ENCODE measurements around the gene ZBTB4. TPM values are rescaled to one million over a fixed set of nuclear protein-coding genes. Genes with fewer than 3 reads are reported as not detected.
A peak's percentile ranks its signal among the peaks of the same experiment; 100 is the strongest.

The ZBTB4 gene
- total and polyA plus RNA-seq, 4 donors, result 20.0 to 81.9 (median 51.5) TPM

DNA sequence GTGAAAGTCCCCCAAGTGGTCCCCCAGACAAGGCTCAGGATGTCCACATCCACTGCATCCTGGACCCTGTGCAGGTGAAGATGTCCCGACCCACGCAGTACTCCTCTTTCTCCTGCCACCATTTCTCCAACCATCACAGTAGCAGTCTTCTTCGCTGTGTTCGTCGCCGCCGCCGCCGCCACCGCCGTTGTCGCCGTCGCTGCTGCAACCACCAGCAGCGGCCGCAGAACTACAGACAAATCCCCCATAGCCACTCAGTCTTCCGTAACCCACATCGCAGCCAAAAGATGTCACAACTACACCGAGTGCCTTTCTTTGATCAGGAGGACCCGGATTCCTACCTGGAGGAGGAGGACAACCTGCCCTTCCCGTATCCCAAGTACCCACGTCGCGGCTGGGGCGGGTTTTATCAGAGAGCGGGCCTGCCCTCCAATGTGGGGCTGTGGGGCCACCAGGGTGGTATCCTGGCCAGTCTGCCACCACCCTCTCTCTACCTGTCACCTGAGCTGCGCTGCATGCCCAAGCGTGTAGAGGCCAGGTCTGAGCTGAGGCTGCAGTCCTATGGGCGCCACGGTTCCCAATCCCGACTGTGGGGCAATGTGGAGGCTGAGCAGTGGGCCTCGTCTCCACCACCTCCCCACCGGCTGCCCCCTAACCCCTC, 53.1 kb downstream of the ZBTB4 start:
- Histone ChIP-seq H3K9me3 (ENCODE audit: control insufficient read depth, low read length) (no peaks in the 10 kb centered on the region), H3K4me1 (ENCODE audit: control insufficient read depth in 1 of 2, insufficient read depth in 2 of 2, low read length in 2 of 2) (no peaks in the 10 kb centered on the region), H3K27ac (ENCODE audit: low read depth in 1 of 2, low read length in 2 of 2) (no peak overlapping the region), H3K4me3 (ENCODE audit: low read length in 2 of 2) (no peak overlapping the region), H3K27me3 (ENCODE audit: control insufficient read depth in 1 of 2, insufficient read depth in 2 of 2, low read length in 1 of 2) (no peaks in the 10 kb centered on the region), H3K36me3 (ENCODE audit: control insufficient read depth in 1 of 2, insufficient read depth in 2 of 2, low read length in 1 of 2) (no peaks in the 10 kb centered on the region)
- ATAC-seq (ENCODE audit: low FRiP score) (no peak), DNase-seq (peak in 1 of 2 donors; percentile 42)
- 94 to 95% methylated on average over 33 of the region's 33 CpGs for whole genome bisulfite sequencing, 2 donors
- intact Hi-C loops (cut with DNase I), result no loop called here

- H3K27ac ChIP-seq (ENCODE audit: low read depth in 1 of 2, low read length in 2 of 2), result no peak overlapping the region
- ATAC-seq (ENCODE audit: low FRiP score) (no peak), DNase-seq (no peak)
- H3K9me3 ChIP-seq (ENCODE audit: control insufficient read depth, low read length), result no peaks in the 10 kb centered on the region
- intact Hi-C loops (cut with DNase I), result no loop called here
- 82 to 92% methylated on average over 8 of the region's 8 CpGs for WGBS, 2 donors
- no peaks in the 10 kb centered on the region for H3K4me1 ChIP-seq (ENCODE audit: control insufficient read depth in 1 of 2, insufficient read depth in 2 of 2, low read length in 2 of 2)
- no peaks in the 10 kb centered on the region for H3K36me3 ChIP-seq (ENCODE audit: control insufficient read depth in 1 of 2, insufficient read depth in 2 of 2, low read length in 1 of 2)
- H3K4me3 ChIP-seq (ENCODE audit: low read length in 2 of 2), result no peak overlapping the region
- no peaks in the 10 kb centered on the region for H3K27me3 ChIP-seq (ENCODE audit: control insufficient read depth in 1 of 2, insufficient read depth in 2 of 2, low read length in 1 of 2)
These were observed 53.7 kb downstream of the ZBTB4 start for GRCh38 chr17:7425756-7426155.

- DNase-seq (no peak), ATAC-seq (ENCODE audit: low FRiP score) (no peak)
- intact Hi-C loops (cut with DNase I), result no loop called here
- Histone ChIP-seq H3K4me1 (ENCODE audit: control insufficient read depth in 1 of 2, insufficient read depth in 2 of 2, low read length in 2 of 2) (no peaks in the 10 kb centered on the region), H3K36me3 (ENCODE audit: control insufficient read depth in 1 of 2, insufficient read depth in 2 of 2, low read length in 1 of 2) (no peaks in the 10 kb centered on the region), H3K9me3 (ENCODE audit: control insufficient read depth, low read length) (no peaks in the 10 kb centered on the region), H3K27ac (ENCODE audit: low read depth in 1 of 2, low read length in 2 of 2) (no peak within 1 kb of the TSS), H3K27me3 (ENCODE audit: control insufficient read depth in 1 of 2, insufficient read depth in 2 of 2, low read length in 1 of 2) (no peaks in the 10 kb centered on the region), H3K4me3 (ENCODE audit: low read length in 2 of 2) (no peak within 1 kb of the TSS)
- WGBS, 2 donors, result 80 to 84% methylated on average over 7 of the region's 7 CpGs
These were observed 54.1 kb downstream of the ZBTB4 start, which contains the start of gene SPEM2 for GRCh38 chr17:7425316-7425715. Gene SPEM2 (plus strand): TSS chr17:7425616. CDS start chr17:7425689, 73 bp downstream.

DNA sequence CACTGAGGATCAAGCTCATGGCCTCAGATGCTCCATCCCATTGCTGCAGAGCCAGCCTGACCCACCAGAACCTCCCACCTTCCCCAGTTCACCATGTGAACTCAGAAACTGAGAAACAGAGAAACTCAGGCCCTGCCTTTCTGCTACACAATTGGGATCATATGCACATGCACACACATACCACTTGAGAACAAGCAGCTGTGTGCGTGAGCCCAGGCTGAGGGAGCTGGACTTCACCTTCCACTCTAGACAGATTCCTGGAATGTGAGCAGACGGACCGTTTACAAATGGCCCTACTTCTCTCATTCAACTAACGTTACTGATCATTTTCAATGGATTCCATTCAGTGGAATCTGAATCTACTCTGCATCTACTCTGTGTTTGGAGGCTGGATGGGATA, 55.8 kb downstream of the ZBTB4 start:
- Histone ChIP-seq H3K27me3 (ENCODE audit: control insufficient read depth in 1 of 2, insufficient read depth in 2 of 2, low read length in 1 of 2) (no peaks in the 10 kb centered on the region), H3K36me3 (ENCODE audit: control insufficient read depth in 1 of 2, insufficient read depth in 2 of 2, low read length in 1 of 2) (no peaks in the 10 kb centered on the region), H3K9me3 (ENCODE audit: control insufficient read depth, low read length) (no peaks in the 10 kb centered on the region), H3K4me3 (ENCODE audit: low read length in 2 of 2) (no peak overlapping the region), H3K4me1 (ENCODE audit: control insufficient read depth in 1 of 2, insufficient read depth in 2 of 2, low read length in 2 of 2) (no peaks in the 10 kb centered on the region), H3K27ac (ENCODE audit: low read depth in 1 of 2, low read length in 2 of 2) (no peak overlapping the region)
- 53 to 54% methylated on average over 4 of the region's 4 CpGs for WGBS, 2 donors
- intact Hi-C loops (cut with DNase I), result no loop called here
- ATAC-seq (ENCODE audit: low FRiP score) (no peak), DNase-seq (no peak)

GRCh38 chr17:7421186-7421585, 58.2 kb downstream of the ZBTB4 start:
- H3K9me3 ChIP-seq (ENCODE audit: control insufficient read depth, low read length), result no peaks in the 10 kb centered on the region
- ATAC-seq (ENCODE audit: low FRiP score) (no peak), DNase-seq (no peak)
- no peaks in the 10 kb centered on the region for H3K27me3 ChIP-seq (ENCODE audit: control insufficient read depth in 1 of 2, insufficient read depth in 2 of 2, low read length in 1 of 2)
- no peak overlapping the region for H3K4me3 ChIP-seq (ENCODE audit: low read length in 2 of 2)
- intact Hi-C loops (cut with DNase I), result no loop called here
- no peak overlapping the region for H3K27ac ChIP-seq (ENCODE audit: low read depth in 1 of 2, low read length in 2 of 2)
- 94% methylated on average over 16 of the region's 16 CpGs for WGBS, 2 donors
- no peaks in the 10 kb centered on the region for H3K36me3 ChIP-seq (ENCODE audit: control insufficient read depth in 1 of 2, insufficient read depth in 2 of 2, low read length in 1 of 2)
- H3K4me1 ChIP-seq (ENCODE audit: control insufficient read depth in 1 of 2, insufficient read depth in 2 of 2, low read length in 2 of 2), result no peaks in the 10 kb centered on the region

- 78% methylated on average over 17 of the region's 17 CpGs for WGBS, 2 donors
- no peak for ATAC-seq (ENCODE audit: low FRiP score)
- intact Hi-C loops (cut with DNase I), result no loop called here
These were observed 59.4 kb downstream of the ZBTB4 start, which contains the start of gene SPEM1 for GRCh38 chr17:7419819-7420610. Gene SPEM1 (plus strand): TSS chr17:7420324. CDS start chr17:7420385, 61 bp downstream.

DNA sequence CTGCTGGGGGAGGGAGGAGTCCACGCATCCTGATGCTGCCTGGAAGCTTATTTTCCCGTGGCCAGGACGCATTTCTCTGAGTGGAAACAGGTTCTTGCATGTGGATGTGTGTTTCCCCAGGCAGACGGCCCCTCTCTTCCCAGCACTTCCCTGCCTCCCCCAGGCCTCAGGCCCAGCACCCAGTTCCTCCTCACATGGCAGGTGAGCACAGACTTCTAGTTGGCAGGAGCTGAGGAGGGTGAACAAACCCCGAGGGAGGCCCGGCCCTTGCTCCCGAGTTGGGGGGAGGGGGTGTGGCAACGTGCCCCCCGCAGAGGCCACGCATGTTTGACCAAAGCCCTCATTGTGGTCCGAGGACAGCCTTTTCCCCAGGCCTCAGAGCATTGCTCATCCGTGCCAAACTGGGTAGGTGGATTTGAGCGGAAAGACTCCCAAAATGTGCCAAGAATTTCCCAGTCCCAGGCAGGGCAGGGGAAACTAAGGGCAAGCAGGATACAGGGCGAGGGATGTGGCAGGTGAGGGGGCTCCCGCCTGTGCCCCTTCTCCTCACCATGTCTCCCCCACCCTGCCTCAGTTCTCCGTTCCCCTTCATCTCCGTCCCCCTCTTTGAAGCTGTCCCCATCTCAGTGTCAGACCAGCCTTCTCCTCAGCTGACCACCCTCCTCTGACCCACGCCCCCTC, 60.8 kb downstream of the ZBTB4 start:
- Histone ChIP-seq H3K27ac (ENCODE audit: low read depth in 1 of 2, low read length in 2 of 2) (no peak overlapping the region), H3K4me1 (ENCODE audit: control insufficient read depth in 1 of 2, insufficient read depth in 2 of 2, low read length in 2 of 2) (no peaks in the 10 kb centered on the region), H3K4me3 (ENCODE audit: low read length in 2 of 2) (no peak overlapping the region), H3K36me3 (ENCODE audit: control insufficient read depth in 1 of 2, insufficient read depth in 2 of 2, low read length in 1 of 2) (no peaks in the 10 kb centered on the region), H3K9me3 (ENCODE audit: control insufficient read depth, low read length) (no peaks in the 10 kb centered on the region), H3K27me3 (ENCODE audit: control insufficient read depth in 1 of 2, insufficient read depth in 2 of 2, low read length in 1 of 2) (no peaks in the 10 kb centered on the region)
- intact Hi-C loops (cut with DNase I), result no loop called here
- 71 to 74% methylated on average over 18 of the region's 18 CpGs for WGBS, 2 donors
- ATAC-seq (ENCODE audit: low FRiP score) (no peak), DNase-seq (no peak)

More at GRCh38 chr17:7419819-7420610, 59.4 kb downstream of the ZBTB4 start, which contains the start of gene SPEM1:
- Histone ChIP-seq H3K4me3 (ENCODE audit: low read length in 2 of 2) (no peak within 1 kb of the TSS), H3K9me3 (ENCODE audit: control insufficient read depth, low read length) (no peaks in the 10 kb centered on the region), H3K27me3 (ENCODE audit: control insufficient read depth in 1 of 2, insufficient read depth in 2 of 2, low read length in 1 of 2) (no peaks in the 10 kb centered on the region), H3K27ac (ENCODE audit: low read depth in 1 of 2, low read length in 2 of 2) (no peak within 1 kb of the TSS), H3K36me3 (ENCODE audit: control insufficient read depth in 1 of 2, insufficient read depth in 2 of 2, low read length in 1 of 2) (no peaks in the 10 kb centered on the region), H3K4me1 (ENCODE audit: control insufficient read depth in 1 of 2, insufficient read depth in 2 of 2, low read length in 2 of 2) (no peaks in the 10 kb centered on the region)
- DNase-seq, result no peak

DNA sequence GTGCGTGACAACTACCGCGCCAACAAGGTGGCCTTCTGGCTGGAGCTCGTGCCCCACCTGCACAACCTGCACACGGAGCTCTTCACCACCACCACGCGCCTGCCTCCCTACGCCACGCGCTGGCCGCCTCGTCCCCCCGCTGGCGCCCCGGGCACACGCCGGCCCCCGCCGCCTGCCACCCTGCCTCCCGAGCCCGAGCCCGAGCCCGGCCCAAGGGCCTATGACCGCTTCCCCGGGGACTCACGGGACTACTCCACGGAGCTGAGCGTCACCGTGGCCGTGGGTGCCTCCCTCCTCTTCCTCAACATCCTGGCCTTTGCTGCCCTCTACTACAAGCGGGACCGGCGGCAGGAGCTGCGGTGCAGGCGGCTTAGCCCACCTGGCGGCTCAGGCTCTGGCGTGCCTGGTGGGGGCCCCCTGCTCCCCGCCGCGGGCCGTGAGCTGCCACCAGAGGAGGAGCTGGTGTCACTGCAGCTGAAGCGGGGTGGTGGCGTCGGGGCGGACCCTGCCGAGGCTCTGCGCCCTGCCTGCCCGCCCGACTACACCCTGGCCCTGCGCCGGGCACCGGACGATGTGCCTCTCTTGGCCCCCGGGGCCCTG, 62.3 kb downstream of the ZBTB4 start:
- Histone ChIP-seq H3K27me3 (ENCODE audit: control insufficient read depth in 1 of 2, insufficient read depth in 2 of 2, low read length in 1 of 2) (no peaks in the 10 kb centered on the region), H3K36me3 (ENCODE audit: control insufficient read depth in 1 of 2, insufficient read depth in 2 of 2, low read length in 1 of 2) (no peaks in the 10 kb centered on the region), H3K4me1 (ENCODE audit: control insufficient read depth in 1 of 2, insufficient read depth in 2 of 2, low read length in 2 of 2) (no peaks in the 10 kb centered on the region), H3K27ac (ENCODE audit: low read depth in 1 of 2, low read length in 2 of 2) (no peak overlapping the region), H3K9me3 (ENCODE audit: control insufficient read depth, low read length) (no peaks in the 10 kb centered on the region), H3K4me3 (ENCODE audit: low read length in 2 of 2) (no peak overlapping the region)
- ATAC-seq (ENCODE audit: low FRiP score) (no peak), DNase-seq (no peak)
- intact Hi-C loops (cut with DNase I), result no loop called here
- whole genome bisulfite sequencing, 2 donors, result 95 to 96% methylated on average over 51 to 54 of the region's 54 CpGs

All from aorta (tissue), 5 donors.